OCI-LY1 (cell line): ENCODE results near the gene USP19.

Experiments
- EZH2 ChIP-seq: fragments of 200-600 bp; sonication (generic), shearing (Covaris generic); IDR thresholded peaks from 2 replicates; pipeline ENCODE4 v1.8.0; 2017; ENCODE audit warnings: borderline replicate concordance, mixed run types, mild to moderate bottlenecking, antibody characterized with exemption, low read length, moderate library complexity, mixed read lengths
- TF ChIP-seq, protein P1 (sequence below): fragments of 200-600 bp; sonication (generic), shearing (Covaris generic); IDR thresholded peaks from 2 replicates; pipeline ENCODE4 v1.5.1; 2017; ENCODE audit warnings: mild to moderate bottlenecking, antibody characterized with exemption, low read length, moderate library complexity, mixed read lengths

DNA sequence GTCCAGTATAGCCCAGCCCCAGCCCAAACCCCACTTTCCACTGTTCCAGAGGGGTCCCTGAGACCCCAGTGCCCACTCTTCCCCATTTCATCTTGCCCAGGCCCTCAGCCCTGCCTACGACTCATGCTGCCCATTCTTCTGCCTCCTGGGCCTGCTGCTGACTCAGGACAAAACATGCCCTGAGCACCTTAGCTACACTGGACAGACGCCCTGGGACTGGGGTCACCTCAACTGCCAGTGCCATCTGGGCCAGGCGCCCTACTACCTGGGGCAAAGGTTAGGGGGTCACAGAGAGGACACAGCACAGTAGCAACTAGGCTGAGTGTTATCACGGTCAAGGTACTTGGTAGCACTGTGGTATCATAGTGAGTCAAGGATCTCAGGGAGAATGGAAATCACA lies 14.9 kb upstream of the USP19 start:
- TF ChIP-seq, protein P1, sequence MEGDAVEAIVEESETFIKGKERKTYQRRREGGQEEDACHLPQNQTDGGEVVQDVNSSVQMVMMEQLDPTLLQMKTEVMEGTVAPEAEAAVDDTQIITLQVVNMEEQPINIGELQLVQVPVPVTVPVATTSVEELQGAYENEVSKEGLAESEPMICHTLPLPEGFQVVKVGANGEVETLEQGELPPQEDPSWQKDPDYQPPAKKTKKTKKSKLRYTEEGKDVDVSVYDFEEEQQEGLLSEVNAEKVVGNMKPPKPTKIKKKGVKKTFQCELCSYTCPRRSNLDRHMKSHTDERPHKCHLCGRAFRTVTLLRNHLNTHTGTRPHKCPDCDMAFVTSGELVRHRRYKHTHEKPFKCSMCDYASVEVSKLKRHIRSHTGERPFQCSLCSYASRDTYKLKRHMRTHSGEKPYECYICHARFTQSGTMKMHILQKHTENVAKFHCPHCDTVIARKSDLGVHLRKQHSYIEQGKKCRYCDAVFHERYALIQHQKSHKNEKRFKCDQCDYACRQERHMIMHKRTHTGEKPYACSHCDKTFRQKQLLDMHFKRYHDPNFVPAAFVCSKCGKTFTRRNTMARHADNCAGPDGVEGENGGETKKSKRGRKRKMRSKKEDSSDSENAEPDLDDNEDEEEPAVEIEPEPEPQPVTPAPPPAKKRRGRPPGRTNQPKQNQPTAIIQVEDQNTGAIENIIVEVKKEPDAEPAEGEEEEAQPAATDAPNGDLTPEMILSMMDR = no peak
- no peak for TF ChIP-seq EZH2
